HepG2 (cell line): ENCODE measurements around the gene SMYD5. TPM values are rescaled to one million over a fixed set of nuclear protein-coding genes. Genes with fewer than 3 reads are reported as not detected.

Experiments
- ATF1 ChIP-seq: IDR thresholded peaks from 2 replicates; pipeline ENCODE4 v1.6.1; 2016; ENCODE audit warnings: mild to moderate bottlenecking, control low read depth
- DMAP1 ChIP-seq: IDR thresholded peaks from 2 replicates; pipeline ENCODE4 v1.6.1; 2016
- E2F5 ChIP-seq: sonication (generic); formaldehyde crosslinking; conservative IDR thresholded peaks from 2 replicates; pipeline ENCODE4 v1.4.0; 2020; ENCODE audit warnings: missing genetic modification reagents
- GMEB1 ChIP-seq: sonication (generic); formaldehyde crosslinking; IDR thresholded peaks from 2 replicates; pipeline ENCODE4 v1.5.1; 2020; ENCODE audit warnings: missing genetic modification reagents, mild to moderate bottlenecking, borderline replicate concordance
- HMGXB4 ChIP-seq, 2 experiments: sonication (generic) in 1 of 2; formaldehyde crosslinking in 1 of 2; IDR thresholded peaks; 2 replicates each; pipeline versions ENCODE4 v1.4.0 to v1.6.1; 2018 to 2020; ENCODE audit warnings: missing genetic modification reagents in 2 of 2, borderline replicate concordance in 1 of 2, low read depth in 1 of 2, mild to moderate bottlenecking in 1 of 2, missing biosample characterization in 1 of 2
- MBNL3 ChIP-seq: fragments of 250-450 bp; sonication (Bioruptor Pico); conservative IDR thresholded peaks from 2 replicates; pipeline ENCODE4 v1.8.0; 2022; ENCODE audit warnings: mild to moderate bottlenecking, inconsistent platforms
- NR0B2 ChIP-seq: sonication (generic); formaldehyde crosslinking; IDR thresholded peaks from 2 replicates; pipeline ENCODE4 v1.4.0; 2020; ENCODE audit warnings: mild to moderate bottlenecking, missing genetic modification reagents
- ONECUT2 ChIP-seq: sonication (generic); formaldehyde crosslinking; IDR thresholded peaks from 2 replicates; pipeline ENCODE4 v1.4.0; 2020; ENCODE audit warnings: missing genetic modification reagents
- PAF1 ChIP-seq: IDR thresholded peaks from 2 replicates; pipeline ENCODE4 v1.6.1; 2016; ENCODE audit warnings: missing genetic modification reagents, missing compliant biosample characterization
- TMF1 ChIP-seq: sonication (generic); formaldehyde crosslinking; IDR thresholded peaks from 2 replicates; pipeline ENCODE4 v1.8.1; 2022; ENCODE audit warnings: low read depth, missing genetic modification reagents
- TRIM24 ChIP-seq: sonication (generic); formaldehyde crosslinking; IDR thresholded peaks from 2 replicates; pipeline ENCODE4 v1.8.0; 2022; ENCODE audit warnings: mild to moderate bottlenecking, missing genetic modification reagents
- ZBTB7A ChIP-seq: sonication (generic); formaldehyde crosslinking; IDR thresholded peaks from 2 replicates; pipeline ENCODE4 v1.8.0; 2022; ENCODE audit warnings: mild to moderate bottlenecking, missing genetic modification reagents
- ZNF136 ChIP-seq: sonication (generic); formaldehyde crosslinking; IDR thresholded peaks from 2 replicates; pipeline ENCODE4 v1.8.1; 2022; ENCODE audit warnings: low read depth, mild to moderate bottlenecking, moderate library complexity, missing genetic modification reagents
- ZNF142 ChIP-seq: sonication (generic); formaldehyde crosslinking; IDR thresholded peaks from 2 replicates; pipeline ENCODE4 v1.4.0; 2020; ENCODE audit warnings: missing genetic modification reagents
- ZNF280B ChIP-seq: sonication (generic); formaldehyde crosslinking; IDR thresholded peaks from 2 replicates; pipeline ENCODE4 v1.5.0; 2020; ENCODE audit warnings: missing genetic modification reagents, mild to moderate bottlenecking, borderline replicate concordance
- ZNF720 ChIP-seq: sonication (generic); formaldehyde crosslinking; IDR thresholded peaks from 2 replicates; pipeline ENCODE4 v1.4.0; 2020; ENCODE audit warnings: missing genetic modification reagents
- polyA plus RNA-seq, 8 experiments: library from polyadenylated mRNA; depleted of rRNA in 3 of 8; stranded (reverse) in 7 of 8; unstranded in 1 of 8; fragments of >200 nt; fragmentation: Illumina TruSeq in 4 of 8; extraction: Trizol in 4 of 8; gene quantifications; 2 replicates each; pipeline versions ENCODE4 v1.2.1 to v1.2.3, GENCODE V29; 2011 to 2016; ENCODE audit warnings: low read depth in 4 of 8, missing spikeins in 1 of 8, mixed read lengths in 1 of 8; ENCODE audit not compliant: insufficient read depth in 1 of 8
- total RNA-seq, 5 experiments: library from RNA; depleted of rRNA; stranded (reverse); fragments of >200 nt; fragmentation: Illumina TruSeq; extraction: Trizol; gene quantifications; 2 replicates each; pipeline ENCODE4 v1.2.3, GENCODE V29; 2016; ENCODE audit warnings: low read depth in 1 of 5

SMYD5 gene
- total and polyA plus RNA-seq, 2 of the 13 experiments (the other 11 are each of a cell fraction or from before 2014, with no cell fraction given): 55.8 to 70.4 TPM

- no peak for TF ChIP-seq GMEB1
- peak; percentile 37; the same call in 1 of the 2 replicates for TF ChIP-seq DMAP1
- TF ChIP-seq ZNF280B (CRISPR knock-in tag): peak; percentile 70; the same call in 1 of the 2 replicates
- TF ChIP-seq ATF1: no peak
- TF ChIP-seq NR0B2 (CRISPR knock-in tag): no peak
- no peak for TF ChIP-seq ZBTB7A (CRISPR knock-in tag)
- no peak for TF ChIP-seq PAF1 (CRISPR knock-in tag)
- TF ChIP-seq ONECUT2 (CRISPR knock-in tag): no peak
- TF ChIP-seq E2F5: no peak
- TF ChIP-seq TMF1 (CRISPR knock-in tag): no peak
- peak; percentile 71 to 72; a peak in 3 of 4 replicates for TF ChIP-seq HMGXB4 (CRISPR knock-in tag; IDR thresholded peaks at IDR 0.05; ENCODE audit: borderline replicate concordance in 1 of 2, low read depth in 1 of 2)
- TF ChIP-seq ZNF720 (CRISPR knock-in tag): no peak
- no peak for TF ChIP-seq MBNL3 (CRISPR knock-in tag)
- no peak for TF ChIP-seq ZNF142 (CRISPR knock-in tag)
- TF ChIP-seq ZNF136: no peak
- no peak for TF ChIP-seq TRIM24 (CRISPR knock-in tag)
Measured at GRCh38 chr2:73212448-73213176, 1.4 kb upstream of the SMYD5 start (continued).
